HepG2 (cell line): Measurements from ENCODE around the gene PACS1. TPM values are rescaled to one million over a fixed set of nuclear protein-coding genes. Genes with fewer than 3 reads are reported as not detected.

Experiments
- ATAC-seq: fragments of 200-7000 bp; cut with Tn5 transposase; 3 replicates; pipeline ENCODE4 v1.9.1; 2020; ENCODE audit warnings: mild to moderate bottlenecking, moderate library complexity
- BruUV-seq: library from RNA; stranded (reverse); fragments of 400-500 nt; replicated peaks from 2 replicates; lab custom pipeline; 2021; lab: Mats Ljungman, UMichigan
- CTCF ChIA-PET: fragments of 300-600 bp; formaldehyde crosslinking; extraction: SDS; loops from one replicate; lab custom pipeline; 2021; ENCODE audit warnings: low total read pairs, inconsistent platforms, low intra/inter-chr PET ratio; lab: Yijun Ruan, JAX
- POLR2A ChIA-PET: fragments of 350-600 bp; sonication (Branson Sonifier 250); formaldehyde crosslinking; loops from one replicate; lab custom pipeline; 2020; ENCODE audit warnings: antibody characterized with exemption, inconsistent platforms; lab: Yijun Ruan, JAX
- DNase-seq: peaks from one replicate; pipeline ENCODE4 v3.0.0-alpha.2; 2015; ENCODE audit warnings: low spot score
- FAIRE-seq: peaks from 3 replicates; lab custom pipeline; 2011; peaks lifted over from hg19 to GRCh38; lab: Jason Lieb, UNC
- H2AFZ ChIP-seq: one replicate; pipeline ENCODE4 v1.6.1; 2011; ENCODE audit warnings: low read length, inconsistent platforms
- H3K27ac ChIP-seq: fragments of 300-600 bp; 3 replicates; pipeline ENCODE4 v1.8.0; 2011; ENCODE audit warnings: mixed run types, mild to moderate bottlenecking, mixed read lengths, low read length, inconsistent platforms; ENCODE audit not compliant: insufficient read depth; ENCODE audit errors: extremely low read length
- H3K27me3 ChIP-seq, 2 experiments: fragments of 200-600 bp in 1 of 2; 2 replicates in 1 of 2; 3 replicates in 1 of 2; pipeline versions ENCODE4 v1.6.0 to v1.8.0; 2011; ENCODE audit warnings: low read length in 2 of 2, mild to moderate bottlenecking in 2 of 2, moderate library complexity in 2 of 2, inconsistent platforms in 1 of 2; ENCODE audit not compliant: insufficient read depth in 2 of 2, control insufficient read depth in 1 of 2
- H3K36me3 ChIP-seq, 2 experiments: fragments of 200-600 bp in 1 of 2; replicated peaks in 1 of 2; 2 replicates in 1 of 2; 3 replicates in 1 of 2; pipeline versions ENCODE4 v1.5.1 to v1.8.0; 2011; ENCODE audit warnings: low read length in 2 of 2, inconsistent platforms in 1 of 2; ENCODE audit not compliant: insufficient read depth in 2 of 2, control insufficient read depth in 1 of 2
- H3K4me1 ChIP-seq: 2 replicates; pipeline ENCODE4 v1.5.1; 2012; ENCODE audit warnings: low read length, inconsistent platforms; ENCODE audit not compliant: insufficient read depth
- H3K4me2 ChIP-seq: 2 replicates; pipeline ENCODE4 v1.6.0; 2011; ENCODE audit warnings: low read depth, low read length, inconsistent platforms
- H3K4me3 ChIP-seq, 3 experiments: fragments of 200-600 bp in 1 of 3; sonication (generic), shearing (Covaris generic) in 1 of 3; replicated peaks in 1 of 3; 2 replicates each; pipeline ENCODE4 v1.5.1; 2011 to 2016; ENCODE audit warnings: low read length in 3 of 3, inconsistent platforms in 2 of 3, low read depth in 2 of 3, mild to moderate bottlenecking in 2 of 3, control low read depth in 1 of 3, mixed read lengths in 1 of 3; ENCODE audit not compliant: insufficient read depth in 1 of 3
- H3K79me2 ChIP-seq: one replicate; pipeline ENCODE4 v1.6.1; 2011; ENCODE audit warnings: low read length, inconsistent platforms; ENCODE audit not compliant: insufficient read depth
- H3K9ac ChIP-seq: 2 replicates; pipeline ENCODE4 v1.6.0; 2011; ENCODE audit warnings: mild to moderate bottlenecking, low read depth, low read length, inconsistent platforms; ENCODE audit not compliant: insufficient read depth
- H3K9me3 ChIP-seq: 2 replicates; pipeline ENCODE4 v1.5.1; 2012; ENCODE audit warnings: mild to moderate bottlenecking, low read length
- H4K20me1 ChIP-seq: 2 replicates; pipeline ENCODE4 v1.6.0; 2011; ENCODE audit warnings: inconsistent platforms, mild to moderate bottlenecking, low read length, moderate library complexity; ENCODE audit not compliant: insufficient read depth
- BRCA1 ChIP-seq: sonication (generic); formaldehyde crosslinking; IDR thresholded peaks from 2 replicates; pipeline ENCODE4 v1.4.0; 2020; ENCODE audit warnings: missing genetic modification reagents
- HNRNPH1 ChIP-seq: fragments of 200-400 bp; formaldehyde crosslinking; optimal IDR thresholded peaks from 2 replicates; pipeline ENCODE3; 2017; ENCODE audit warnings: mild to moderate bottlenecking, low read depth, low read length
- MATR3 ChIP-seq: sonication (generic); formaldehyde crosslinking; IDR thresholded peaks from 2 replicates; pipeline ENCODE4 v1.4.0; 2020; ENCODE audit warnings: missing genetic modification reagents
- PITX1 ChIP-seq: sonication (generic); formaldehyde crosslinking; IDR thresholded peaks from 2 replicates; pipeline ENCODE4 v1.5.1; 2020; ENCODE audit warnings: mild to moderate bottlenecking, missing genetic modification reagents
- RFXANK ChIP-seq: IDR thresholded peaks from 2 replicates; pipeline ENCODE4 v1.6.1; 2016
- ZFP90 ChIP-seq: sonication (generic); formaldehyde crosslinking; IDR thresholded peaks from 2 replicates; pipeline ENCODE4 v1.8.0; 2022; ENCODE audit warnings: missing genetic modification reagents, mild to moderate bottlenecking, inconsistent platforms, borderline replicate concordance
- ZNF550 ChIP-seq: sonication (generic); formaldehyde crosslinking; IDR thresholded peaks from 2 replicates; pipeline ENCODE4 v1.4.0; 2020; ENCODE audit warnings: mild to moderate bottlenecking, missing genetic modification reagents, borderline replicate concordance
- WGBS: methylation state at CpG from one replicate; pipeline ENCODE4 v1.1.6; 2017; ENCODE audit warnings: low lambda C conversion rate; 5-methylcytosine and 5-hydroxymethylcytosine counted together
- in situ Hi-C: cut with HindIII; loops from 2 replicates; pipeline ENCODE4 v1.10.0; 2017; ENCODE audit warnings: low pct_unique_long_range_greater_than_20kb; ENCODE audit not compliant: extremely low pct_ligation_motif_present
- intact Hi-C: fragments of 100-400 bp; cut with micrococcal nuclease; formaldehyde crosslinking; loops from one replicate; pipeline ENCODE4 v1.10.0; 2022; ENCODE audit not compliant: unreplicated experiment
- polyA plus RNA-seq, 8 experiments: library from polyadenylated mRNA; depleted of rRNA in 3 of 8; stranded (reverse) in 7 of 8; unstranded in 1 of 8; fragments of >200 nt; fragmentation: Illumina TruSeq in 4 of 8; extraction: Trizol in 4 of 8; gene quantifications; 2 replicates each; pipeline versions ENCODE4 v1.2.1 to v1.2.3, GENCODE V29; 2011 to 2016; ENCODE audit warnings: low read depth in 4 of 8, missing spikeins in 1 of 8, mixed read lengths in 1 of 8; ENCODE audit not compliant: insufficient read depth in 1 of 8
- total RNA-seq, 5 experiments: library from RNA; depleted of rRNA; stranded (reverse); fragments of >200 nt; fragmentation: Illumina TruSeq; extraction: Trizol; gene quantifications; 2 replicates each; pipeline ENCODE4 v1.2.3, GENCODE V29; 2016; ENCODE audit warnings: low read depth in 1 of 5
- TF ChIP-seq, protein P1 (sequence below): sonication (generic); formaldehyde crosslinking; IDR thresholded peaks from 2 replicates; pipeline ENCODE4 v1.4.0; 2020; ENCODE audit warnings: missing genetic modification reagents, borderline replicate concordance

PACS1 gene
- total and polyA plus RNA-seq, 2 of the 13 experiments (the other 11 are each of a cell fraction or from before 2014, with no cell fraction given): 7.6 to 8.6 TPM

DNA sequence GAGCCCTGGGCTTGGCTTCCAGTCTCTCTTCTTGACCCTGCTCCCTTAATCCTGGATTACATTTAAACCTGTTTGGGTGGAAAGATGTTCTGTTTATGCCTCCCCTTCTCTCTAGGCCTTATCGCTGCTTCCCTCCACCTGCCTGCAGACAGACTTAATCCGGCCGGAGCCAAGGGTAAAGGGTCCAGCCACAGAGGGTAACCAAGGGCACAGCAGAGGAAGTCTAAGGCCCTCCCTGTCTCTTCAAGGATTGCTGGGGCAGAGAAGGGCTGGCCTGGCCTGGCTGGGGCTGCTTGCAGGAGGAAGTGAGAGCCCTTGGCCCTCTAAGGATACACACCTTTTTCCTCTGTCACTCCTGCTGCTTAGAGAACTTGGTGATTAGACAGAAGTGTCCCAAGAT, 23.2 kb upstream of the PACS1 start:
- Histone ChIP-seq H3K4me1 (peaks cover 32% of the 10 kb centered on the region), H3K9me3 (no peaks in the 10 kb centered on the region), H3K36me3 (no peaks in the 10 kb centered on the region), H4K20me1 (no peaks in the 10 kb centered on the region), H3K4me3 (no peak overlapping the region), H3K79me2 (no peaks in the 10 kb centered on the region), H3K27ac (no peak overlapping the region), H3K4me2 (no peak overlapping the region), H2AFZ (no peak overlapping the region), H3K27me3 (peaks cover 1 to 44% of the 10 kb centered on the region in 2 experiments; a peak in 4 of 5 replicates), H3K9ac (no peak overlapping the region)
- CTCF ChIA-PET: no interaction called here
- DNase-seq (no peak), ATAC-seq (no peak), FAIRE-seq (no peak)
- TF ChIP-seq RFXANK (CRISPR knock-in tag) (no peak), MATR3 (CRISPR knock-in tag) (no peak), HNRNPH1 (no peak), BRCA1 (CRISPR knock-in tag) (no peak), ZNF550 (no peak), ZFP90 (CRISPR knock-in tag) (no peak), PITX1 (CRISPR knock-in tag) (no peak)
- TF ChIP-seq, protein P1, sequence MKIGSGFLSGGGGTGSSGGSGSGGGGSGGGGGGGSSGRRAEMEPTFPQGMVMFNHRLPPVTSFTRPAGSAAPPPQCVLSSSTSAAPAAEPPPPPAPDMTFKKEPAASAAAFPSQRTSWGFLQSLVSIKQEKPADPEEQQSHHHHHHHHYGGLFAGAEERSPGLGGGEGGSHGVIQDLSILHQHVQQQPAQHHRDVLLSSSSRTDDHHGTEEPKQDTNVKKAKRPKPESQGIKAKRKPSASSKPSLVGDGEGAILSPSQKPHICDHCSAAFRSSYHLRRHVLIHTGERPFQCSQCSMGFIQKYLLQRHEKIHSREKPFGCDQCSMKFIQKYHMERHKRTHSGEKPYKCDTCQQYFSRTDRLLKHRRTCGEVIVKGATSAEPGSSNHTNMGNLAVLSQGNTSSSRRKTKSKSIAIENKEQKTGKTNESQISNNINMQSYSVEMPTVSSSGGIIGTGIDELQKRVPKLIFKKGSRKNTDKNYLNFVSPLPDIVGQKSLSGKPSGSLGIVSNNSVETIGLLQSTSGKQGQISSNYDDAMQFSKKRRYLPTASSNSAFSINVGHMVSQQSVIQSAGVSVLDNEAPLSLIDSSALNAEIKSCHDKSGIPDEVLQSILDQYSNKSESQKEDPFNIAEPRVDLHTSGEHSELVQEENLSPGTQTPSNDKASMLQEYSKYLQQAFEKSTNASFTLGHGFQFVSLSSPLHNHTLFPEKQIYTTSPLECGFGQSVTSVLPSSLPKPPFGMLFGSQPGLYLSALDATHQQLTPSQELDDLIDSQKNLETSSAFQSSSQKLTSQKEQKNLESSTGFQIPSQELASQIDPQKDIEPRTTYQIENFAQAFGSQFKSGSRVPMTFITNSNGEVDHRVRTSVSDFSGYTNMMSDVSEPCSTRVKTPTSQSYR: no peak
- POLR2A ChIA-PET: no interaction called here
- intact Hi-C loops (no loop called here), in situ Hi-C loops (no loop called here)
- WGBS: 28% methylated on average over 3 of the region's 3 CpGs
- BruUV-seq: no TSS peak
